HG03103 (cell line): ENCODE results near the gene CSE1L.
"Not testable (repeated sequence)": the region's sequence is repeated elsewhere in the genome, so short reads cannot be mapped to it uniquely, and the experiment has no call there.

Source experiments
- ATAC-seq: cut with Tn5 transposase; IDR thresholded peaks from one replicate; pipeline ENCODE4 v1.9.1; 2021; ENCODE audit warnings: low read depth; ENCODE audit not compliant: unreplicated experiment

Gene CSE1L

GRCh38 chr20:49063279-49063678 lies 17.2 kb downstream of the CSE1L start:
- ATAC-seq = no peak

- ATAC-seq = no peak
These were observed 28.4 kb downstream of the CSE1L start for GRCh38 chr20:49074521-49074920.

DNA sequence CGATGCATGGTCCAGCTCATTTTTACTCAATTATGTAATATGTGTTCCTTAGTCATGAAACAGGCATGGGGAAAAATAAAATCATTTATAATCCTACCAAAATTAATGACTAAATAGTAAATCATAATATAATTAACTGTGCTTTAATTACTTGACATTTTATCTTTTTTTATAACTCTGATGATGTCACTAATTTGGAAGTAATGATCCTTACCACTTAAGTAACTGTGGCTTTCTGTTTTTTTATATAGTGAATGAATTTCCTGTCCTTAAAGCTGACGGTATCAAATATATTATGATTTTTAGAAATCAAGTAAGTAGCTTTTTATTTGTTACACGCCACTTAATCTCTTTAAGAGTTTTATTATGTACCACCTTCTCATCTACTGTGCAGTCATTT lies 32.2 kb downstream of the CSE1L start:
- no peak for ATAC-seq

- not testable (repeated sequence) for ATAC-seq
These were observed 36.2 kb downstream of the CSE1L start for GRCh38 chr20:49082295-49082694.

DNA sequence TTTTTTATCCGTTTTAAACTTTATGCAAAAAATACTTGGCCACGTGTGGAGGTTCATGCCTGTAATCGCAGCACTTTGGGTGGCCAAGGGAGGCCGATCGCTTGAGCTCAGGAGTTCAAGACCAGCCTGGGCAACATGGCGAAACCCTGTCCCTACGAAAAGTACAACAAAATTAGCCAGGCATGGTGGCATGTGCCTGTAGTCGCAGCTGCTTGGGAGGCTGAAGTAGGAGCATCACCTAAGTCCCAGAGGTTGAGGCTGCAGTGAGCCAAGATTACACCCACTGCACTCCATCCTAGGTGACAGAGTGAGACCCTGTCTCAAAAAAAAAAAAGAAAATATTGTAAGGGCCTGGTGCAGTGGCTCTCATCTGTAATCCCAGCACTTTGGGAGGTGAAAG lies 45.0 kb downstream of the CSE1L start:
- ATAC-seq = no peak

- no peak for ATAC-seq
These were observed 45.6 kb downstream of the CSE1L start for GRCh38 chr20:49091762-49092161.

DNA sequence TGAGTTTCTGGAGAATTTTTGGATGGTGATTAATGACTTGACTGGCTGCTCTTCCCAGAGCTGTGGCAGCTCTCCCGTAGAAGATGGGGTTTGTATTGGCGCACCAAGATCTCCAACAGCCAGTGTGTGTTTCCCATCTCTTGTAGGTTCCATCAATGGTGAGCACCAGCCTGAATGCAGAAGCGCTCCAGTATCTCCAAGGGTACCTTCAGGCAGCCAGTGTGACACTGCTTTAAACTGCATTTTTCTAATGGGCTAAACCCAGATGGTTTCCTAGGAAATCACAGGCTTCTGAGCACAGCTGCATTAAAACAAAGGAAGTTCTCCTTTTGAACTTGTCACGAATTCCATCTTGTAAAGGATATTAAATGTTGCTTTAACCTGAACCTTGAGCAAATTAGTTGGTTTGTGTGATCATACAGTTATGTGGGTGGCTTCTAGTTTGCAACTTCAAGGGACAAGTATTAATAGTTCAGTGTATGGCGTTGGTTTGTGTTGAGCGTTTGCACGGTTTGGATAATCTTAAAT lies 50.2 kb downstream of the CSE1L start:
- no peak for ATAC-seq

- no peak for ATAC-seq
These were observed 51.0 kb downstream of the CSE1L start for GRCh38 chr20:49097159-49097558.

DNA sequence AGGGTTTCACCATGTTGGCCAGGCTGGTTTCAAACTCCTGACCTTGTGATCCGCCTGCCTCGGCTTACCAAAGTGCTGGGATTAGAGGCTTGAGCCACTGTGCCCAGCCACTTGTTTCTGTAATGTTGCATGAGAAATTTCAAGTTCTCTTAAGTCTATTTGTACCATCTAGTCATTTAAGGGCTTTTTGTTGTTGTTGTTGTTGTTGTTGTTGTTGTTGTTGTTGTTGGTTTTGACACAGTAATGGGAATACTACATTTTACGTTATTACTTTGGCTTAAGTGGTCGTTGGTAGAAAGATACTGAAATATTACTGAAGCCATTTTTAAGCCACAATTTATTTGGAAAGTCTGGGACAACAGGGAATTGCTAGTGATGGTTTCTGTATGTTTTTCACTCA lies 52.0 kb downstream of the CSE1L start:
- no peak for ATAC-seq

- ATAC-seq = no peak
These were observed 52.9 kb downstream of the CSE1L start for GRCh38 chr20:49099011-49099410.

- not testable (repeated sequence) for ATAC-seq
These were observed 54.2 kb downstream of the CSE1L start for GRCh38 chr20:49100292-49100691.

DNA sequence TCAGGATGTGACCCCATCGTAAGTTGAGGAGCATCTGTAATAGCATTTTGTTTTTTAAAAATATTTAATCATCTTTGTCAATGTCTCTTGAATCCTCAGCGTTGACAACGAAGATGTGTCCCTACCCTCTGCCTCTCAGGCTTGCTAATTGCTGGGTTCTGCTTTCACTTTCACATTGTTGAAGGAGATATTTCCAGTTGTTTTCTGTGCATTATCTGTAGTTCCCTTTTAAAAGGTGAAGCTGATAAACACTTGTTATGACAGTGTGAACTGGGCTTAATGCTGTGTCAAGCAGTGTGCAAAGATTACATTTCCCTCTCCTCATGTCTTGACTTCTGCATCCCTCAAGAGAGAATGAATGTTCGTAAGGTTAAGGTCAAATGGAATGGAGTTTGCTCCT lies 54.9 kb downstream of the CSE1L start:
- no peak for ATAC-seq

DNA sequence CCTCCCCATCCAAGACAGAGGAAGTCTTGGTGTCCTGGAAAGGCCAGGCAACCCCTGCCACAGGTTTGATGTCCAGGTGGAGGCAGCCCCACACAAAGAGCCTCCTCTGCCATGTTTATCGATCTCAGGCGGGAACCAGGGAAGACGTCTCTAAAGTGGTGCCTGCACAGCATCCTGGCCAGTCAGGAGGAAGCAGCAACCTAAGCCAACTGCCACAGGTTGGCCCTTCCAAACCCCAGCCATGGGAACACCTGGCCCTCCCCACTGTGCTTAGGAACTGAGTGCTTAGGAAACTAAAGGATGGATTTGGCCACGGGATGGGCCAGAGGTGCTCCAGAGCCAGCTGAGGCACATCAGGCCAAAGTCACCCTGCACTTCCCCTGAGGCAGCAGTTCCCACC lies 56.9 kb downstream of the CSE1L start:
- ATAC-seq = no peak

DNA sequence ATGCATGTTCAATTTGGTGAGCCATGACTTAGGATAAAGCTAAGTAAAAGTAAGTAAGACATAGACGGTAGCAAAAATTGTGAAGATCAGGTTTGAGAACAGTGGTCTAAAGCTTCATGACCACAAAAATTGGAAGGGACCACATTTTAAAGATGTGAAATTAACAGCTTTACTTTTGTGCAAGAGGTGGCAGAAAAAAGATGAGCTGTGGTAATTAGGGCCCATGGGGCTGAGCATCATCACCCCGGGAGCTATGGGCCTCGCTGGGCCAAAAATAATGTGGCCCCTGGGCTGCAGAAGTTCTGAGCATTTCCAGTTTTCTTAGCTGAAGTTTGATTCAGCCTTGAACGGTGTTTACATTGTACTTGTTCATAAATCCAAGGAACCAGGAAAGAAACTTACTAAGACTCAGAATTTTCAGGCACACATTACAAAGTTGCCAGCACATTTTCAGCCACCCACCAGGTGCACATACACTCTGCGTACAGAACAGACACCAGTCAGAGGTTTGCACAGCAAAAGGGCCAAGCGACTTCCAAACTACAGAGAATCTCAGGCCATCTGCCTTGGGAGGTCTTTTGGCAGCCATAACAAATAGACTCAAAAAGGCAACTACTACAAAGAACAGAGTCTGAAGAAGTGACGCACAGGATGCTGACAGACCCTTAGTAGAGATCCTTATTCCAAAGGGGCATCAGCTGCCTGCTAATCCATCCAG lies 57.7 kb downstream of the CSE1L start:
- no peak for ATAC-seq

GRCh38 chr20:49104365-49104648 lies 58.2 kb downstream of the CSE1L start:
- ATAC-seq = no peak

- ATAC-seq = not testable (repeated sequence)
These were observed 59.0 kb downstream of the CSE1L start for GRCh38 chr20:49104979-49105547.

GRCh38 chr20:49106328-49106727 lies 60.2 kb downstream of the CSE1L start:
- no peak for ATAC-seq

GRCh38 chr20:49110767-49111694 lies 64.9 kb downstream of the CSE1L start:
- ATAC-seq = no peak

DNA sequence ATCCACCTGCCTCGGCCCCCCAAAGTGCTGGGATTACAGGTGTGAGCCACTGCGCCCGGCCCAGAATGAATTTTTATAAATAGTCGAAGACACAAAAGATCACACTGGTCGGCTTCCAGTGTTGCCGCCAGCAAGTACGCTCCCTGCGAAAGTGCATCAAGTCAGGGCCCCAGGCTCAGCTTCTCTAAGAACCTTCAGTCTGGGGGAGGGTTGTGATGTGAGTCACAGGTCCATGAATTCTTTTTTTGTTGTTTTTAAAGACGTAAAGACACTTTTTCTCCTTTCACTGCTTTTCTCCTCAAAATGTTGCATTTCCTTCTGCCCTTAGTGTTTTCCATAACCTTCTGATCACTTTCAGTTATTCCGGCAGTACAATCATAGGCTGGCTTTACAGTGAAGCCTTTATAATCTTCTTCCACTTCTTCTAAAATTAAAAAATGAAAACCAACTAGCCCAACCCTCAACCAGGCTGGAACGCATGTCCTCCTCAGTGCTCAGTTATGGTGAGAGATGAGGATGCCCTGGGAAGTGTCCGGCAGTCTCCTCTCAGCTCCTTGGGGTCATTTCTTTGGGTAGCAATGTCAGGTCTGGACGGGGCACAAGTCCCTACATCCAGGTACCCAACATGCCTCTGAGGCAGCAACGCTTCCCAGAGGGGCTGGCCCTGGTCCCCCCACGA lies 66.6 kb downstream of the CSE1L start:
- ATAC-seq = no peak

GRCh38 chr20:49115564-49115963 lies 69.5 kb downstream of the CSE1L start:
- no peak for ATAC-seq

- no peak for ATAC-seq
These were observed 72.2 kb downstream of the CSE1L start for GRCh38 chr20:49118307-49118706.
